Ovary (tissue), 9 donors: ENCODE data around the gene VPS54. TPM values are rescaled to one million over a fixed set of nuclear protein-coding genes. Genes with fewer than 3 reads are reported as not detected.

Experiments
- DNase-seq, 5 donors: peaks; one replicate each; pipeline ENCODE4 v3.0.0-alpha.2; 2019 to 2020
- H3K27ac ChIP-seq, 2 donors: fragments of 200-600 bp; one replicate each; pipeline versions ENCODE4 v1.5.1 to v1.8.0; 2019 to 2022
- H3K27me3 ChIP-seq: fragments of 200-600 bp; one replicate; pipeline ENCODE4 v1.8.0; 2022
- H3K36me3 ChIP-seq: fragments of 200-600 bp; sonication (generic); one replicate; pipeline ENCODE4 v1.5.1; 2019
- H3K4me1 ChIP-seq: one replicate; pipeline ENCODE4 v1.8.1; 2013; ENCODE audit warnings: mild to moderate bottlenecking, moderate library complexity; ENCODE audit not compliant: insufficient read depth
- H3K4me3 ChIP-seq: fragments of 200-600 bp; sonication (generic); one replicate; pipeline ENCODE4 v1.5.1; 2017
- H3K9me3 ChIP-seq, 2 donors: fragments of 200-600 bp in 1 of 2; sonication (generic) in 1 of 2; one replicate each; pipeline versions ENCODE4 v1.5.1 to v1.8.1; 2013 to 2019; ENCODE audit warnings: mild to moderate bottlenecking in 1 of 2, moderate library complexity in 1 of 2
- EP300 ChIP-seq: sonication (generic); formaldehyde crosslinking; IDR thresholded peaks from one replicate; pipeline ENCODE4 v1.6.1; 2017; ENCODE audit warnings: antibody characterized with exemption
- POLR2A ChIP-seq: fragments of 450-650 bp; IDR thresholded peaks from one replicate; pipeline ENCODE4 v1.6.1; 2017; ENCODE audit warnings: antibody characterized with exemption, mild to moderate bottlenecking, moderate library complexity
- WGBS, 3 donors: extraction: QIAGEN DNeasy Blood & Tissue Kit in 1 of 3; methylation state at CpG; one replicate each; pipeline versions ENCODE4 v1.1.5 to v1.1.7; 2013 to 2017; 5-methylcytosine and 5-hydroxymethylcytosine counted together
- intact Hi-C, 4 donors: fragments of 100-400 bp; cut with DNase I; formaldehyde crosslinking; loops; one replicate each; pipeline versions ENCODE4 v1.11.0 to v1.15.1; 2022 to 2023
- polyA plus RNA-seq, 2 donors: library from polyadenylated mRNA; stranded (reverse); fragments of 200-250 nt in 1 of 2; fragments of 350-450 nt in 1 of 2; fragmentation: Illumina TruSeq in 1 of 2; extraction: RNeasy Lipid Tissue Mini Kit (QIAGEN cat#74804) in 1 of 2; gene quantifications; one replicate each; pipeline ENCODE4 v1.2.3, GENCODE V29; 2013 to 2014
- total RNA-seq, 7 donors: library from RNA; depleted of rRNA in 2 of 7; stranded (reverse); fragments of >200 nt in 2 of 7; fragmentation: NEBNext Ultra II Directional in 3 of 7; extraction: Animal tissue kit (Norgen Biotek cat#: 25700) in 3 of 7; gene quantifications; one replicate each; pipeline versions ENCODE4 v1.1.0 to v1.2.4, GENCODE V29; 2016 to 2023
- TF ChIP-seq, protein P1 (sequence below), 3 donors: fragments of 450-650 bp in 2 of 3; fragments of 200-600 bp in 1 of 3; IDR thresholded peaks; one replicate each; pipeline versions ENCODE4 v1.5.1 to v1.8.0; 2016 to 2022; ENCODE audit warnings: antibody characterized with exemption in 3 of 3, mild to moderate bottlenecking in 1 of 3
- donor health status: DM: no; HTN: no; CAD: no; lungs with moderate emphysema.
- donor health status: DM: no; HTN: no; CAD: no.
- donor health status: Bipolar disorder and iron deficiency.
- donor health status: DM: yes; HTN: yes; CAD: no.
- donor health status: DM: no; HTN: no; CAD: no.
- donor health status: DM: yes; HTN: yes; CAD: no.

VPS54 gene
- total and polyA plus RNA-seq, 9 donors = 17.9 to 28.6 (median 20.6) TPM

DNA sequence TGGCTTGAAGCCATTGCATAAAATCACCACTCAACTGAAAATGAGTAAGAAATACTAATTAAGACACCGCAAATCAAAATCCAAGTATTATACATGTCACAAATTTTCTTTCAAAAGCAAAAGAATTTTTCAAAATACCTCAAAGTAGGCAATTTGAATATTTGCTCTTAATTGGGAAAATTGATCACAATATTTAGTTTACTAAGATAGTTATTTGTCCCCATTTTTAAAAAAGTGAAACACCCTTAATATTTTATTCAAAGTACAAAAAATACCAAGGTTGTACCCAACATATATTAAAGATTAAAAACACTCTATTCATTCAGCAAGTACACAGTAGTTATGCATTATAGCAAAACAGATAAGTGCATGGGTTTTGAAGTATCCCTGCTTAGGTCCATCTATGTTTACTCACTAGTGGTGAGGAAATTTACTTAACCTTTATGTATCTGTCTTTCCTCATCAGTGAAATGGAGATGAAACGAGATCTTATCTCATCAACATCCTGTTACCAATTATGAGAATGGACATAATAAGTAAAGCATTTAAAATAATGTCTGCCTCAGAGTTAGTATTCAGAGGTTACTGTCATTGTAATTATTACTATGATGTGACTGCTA, 35.1 kb downstream of the VPS54 start:
- H3K27ac ChIP-seq = no peak overlapping the region
- intact Hi-C loops = no loop called here
- H3K4me1 ChIP-seq = peaks cover 3% of the 10 kb centered on the region
- H3K9me3 ChIP-seq = no peaks in the 10 kb centered on the region
- H3K27me3 ChIP-seq = no peaks in the 10 kb centered on the region
- TF ChIP-seq POLR2A (no peak), EP300 (no peak)
- TF ChIP-seq, protein P1, sequence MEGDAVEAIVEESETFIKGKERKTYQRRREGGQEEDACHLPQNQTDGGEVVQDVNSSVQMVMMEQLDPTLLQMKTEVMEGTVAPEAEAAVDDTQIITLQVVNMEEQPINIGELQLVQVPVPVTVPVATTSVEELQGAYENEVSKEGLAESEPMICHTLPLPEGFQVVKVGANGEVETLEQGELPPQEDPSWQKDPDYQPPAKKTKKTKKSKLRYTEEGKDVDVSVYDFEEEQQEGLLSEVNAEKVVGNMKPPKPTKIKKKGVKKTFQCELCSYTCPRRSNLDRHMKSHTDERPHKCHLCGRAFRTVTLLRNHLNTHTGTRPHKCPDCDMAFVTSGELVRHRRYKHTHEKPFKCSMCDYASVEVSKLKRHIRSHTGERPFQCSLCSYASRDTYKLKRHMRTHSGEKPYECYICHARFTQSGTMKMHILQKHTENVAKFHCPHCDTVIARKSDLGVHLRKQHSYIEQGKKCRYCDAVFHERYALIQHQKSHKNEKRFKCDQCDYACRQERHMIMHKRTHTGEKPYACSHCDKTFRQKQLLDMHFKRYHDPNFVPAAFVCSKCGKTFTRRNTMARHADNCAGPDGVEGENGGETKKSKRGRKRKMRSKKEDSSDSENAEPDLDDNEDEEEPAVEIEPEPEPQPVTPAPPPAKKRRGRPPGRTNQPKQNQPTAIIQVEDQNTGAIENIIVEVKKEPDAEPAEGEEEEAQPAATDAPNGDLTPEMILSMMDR (IDR thresholded peaks at IDR 0.05) = no peak
- no peak overlapping the region for H3K4me3 ChIP-seq
- WGBS, 3 donors = 78 to 88% (median 80%) methylated on average over 2 of the region's 2 CpGs
- DNase-seq = no peak
- H3K36me3 ChIP-seq = no peaks in the 10 kb centered on the region

DNA sequence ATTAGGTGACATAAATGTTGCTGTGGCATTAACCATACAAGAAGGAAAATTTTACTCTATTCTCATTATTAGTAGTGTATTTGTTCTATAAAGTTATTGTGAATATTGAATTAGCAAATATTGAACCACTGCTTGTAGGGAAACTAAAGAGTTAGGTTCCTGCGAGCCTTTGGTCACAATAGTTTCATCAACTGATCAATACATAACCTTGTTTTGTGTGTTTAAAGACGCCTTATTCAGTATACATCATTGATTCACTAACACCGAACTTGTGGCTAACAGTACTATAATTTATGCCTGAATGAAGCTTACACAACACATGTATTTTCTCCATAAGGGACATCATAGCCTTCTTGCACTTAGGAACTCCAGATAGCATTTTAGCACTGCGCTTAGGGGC, 36.9 kb downstream of the VPS54 start:
- H3K4me1 ChIP-seq = peaks cover 3% of the 10 kb centered on the region
- no peaks in the 10 kb centered on the region for H3K36me3 ChIP-seq
- DNase-seq = no peak
- no peaks in the 10 kb centered on the region for H3K27me3 ChIP-seq
- H3K9me3 ChIP-seq = no peaks in the 10 kb centered on the region
- no peak overlapping the region for H3K27ac ChIP-seq
- intact Hi-C loops = no loop called here
- TF ChIP-seq POLR2A (no peak), EP300 (no peak)
- TF ChIP-seq, protein P1 (IDR thresholded peaks at IDR 0.05) = no peak
- 93 to 98% (median 95%) methylated on average over 4 of the region's 4 CpGs for WGBS, 3 donors
- no peak overlapping the region for H3K4me3 ChIP-seq

- no peaks in the 10 kb centered on the region for H3K36me3 ChIP-seq
- TF ChIP-seq POLR2A (no peak), EP300 (no peak)
- TF ChIP-seq, protein P1 (IDR thresholded peaks at IDR 0.05) = no peak
- intact Hi-C loops = no loop called here
- no peaks in the 10 kb centered on the region for H3K9me3 ChIP-seq
- 87 to 91% (median 87%) methylated on average over 3 of the region's 3 CpGs for WGBS, 3 donors
- H3K4me3 ChIP-seq = no peak overlapping the region
- H3K4me1 ChIP-seq = peaks cover 3% of the 10 kb centered on the region
- no peak for DNase-seq
- no peak overlapping the region for H3K27ac ChIP-seq
- H3K27me3 ChIP-seq = no peaks in the 10 kb centered on the region
Measured at GRCh38 chr2:63981702-63982103, 37.5 kb downstream of the VPS54 start.

GRCh38 chr2:63980794-63981193, 38.4 kb downstream of the VPS54 start:
- intact Hi-C loops = no loop called here

More at GRCh38 chr2:63980794-63981193, 38.4 kb downstream of the VPS54 start:
- H3K27me3 ChIP-seq = no peaks in the 10 kb centered on the region
- H3K4me3 ChIP-seq = no peak overlapping the region
- TF ChIP-seq POLR2A (no peak), EP300 (no peak)
- TF ChIP-seq, protein P1 (IDR thresholded peaks at IDR 0.05) = no peak
- H3K4me1 ChIP-seq = peaks cover 3% of the 10 kb centered on the region
- no peaks in the 10 kb centered on the region for H3K9me3 ChIP-seq
- DNase-seq = no peak
- H3K27ac ChIP-seq = no peak overlapping the region
- H3K36me3 ChIP-seq = no peaks in the 10 kb centered on the region
